SU-DHL-6 (cell line): ENCODE results near the gene ERBB4.
"Not testable (repeated sequence)": the region's sequence is repeated elsewhere in the genome, so short reads cannot be mapped to it uniquely, and the experiment has no call there.

Experiments
- H2AFZ ChIP-seq: fragments of 200-600 bp; sonication (generic); 2 replicates; pipeline ENCODE4 v1.6.1; 2014; ENCODE audit warnings: low read depth, mild to moderate bottlenecking, moderate library complexity, mixed read lengths, antibody characterized with exemption, low read length; ENCODE audit not compliant: severe bottlenecking
- H3F3A ChIP-seq: fragments of 200-600 bp; shearing (Covaris generic); 2 replicates; pipeline ENCODE4 v1.6.0; 2016; ENCODE audit warnings: antibody characterized with exemption, mild to moderate bottlenecking; ENCODE audit not compliant: insufficient read depth
- H3K27ac ChIP-seq: fragments of 200-600 bp; sonication (generic); 2 replicates; pipeline ENCODE4 v1.5.1; 2016; ENCODE audit warnings: low read depth, mild to moderate bottlenecking, low read length, moderate library complexity, mixed read lengths
- H3K27me3 ChIP-seq: fragments of 200-600 bp; sonication (generic), shearing (Covaris generic); 2 replicates; pipeline ENCODE4 v1.6.0; 2014; ENCODE audit warnings: mild to moderate bottlenecking, low read length
- H3K36me3 ChIP-seq: fragments of 200-600 bp; sonication (generic); 2 replicates; pipeline ENCODE4 v1.6.1; 2014; ENCODE audit warnings: mild to moderate bottlenecking, low read length, mixed read lengths
- H3K4me2 ChIP-seq: fragments of 300-600, 200-600 bp; shearing (Covaris generic), sonication (generic); 2 replicates; pipeline ENCODE4 v1.6.0; 2014; ENCODE audit warnings: low read length, low read depth, mild to moderate bottlenecking; ENCODE audit not compliant: poor library complexity, severe bottlenecking
- H3K4me3 ChIP-seq: fragments of 200-600 bp; sonication (generic); 2 replicates; pipeline ENCODE4 v1.5.1; 2014; ENCODE audit warnings: antibody characterized with exemption, low read length, mild to moderate bottlenecking, mixed read lengths; ENCODE audit not compliant: insufficient read depth, poor library complexity, severe bottlenecking
- H3K79me2 ChIP-seq: fragments of 200-600 bp; sonication (generic); 2 replicates; pipeline ENCODE4 v1.6.1; 2014; ENCODE audit warnings: mild to moderate bottlenecking, low read length, moderate library complexity; ENCODE audit not compliant: insufficient read depth
- H3K9ac ChIP-seq: fragments of 200-600 bp; sonication (generic); 2 replicates; pipeline ENCODE4 v1.7.0; 2014; ENCODE audit warnings: mild to moderate bottlenecking, low read length
- H3K9me2 ChIP-seq: fragments of 200-600 bp; sonication (generic); replicated peaks from 2 replicates; pipeline ENCODE4 v1.6.1; 2014; ENCODE audit warnings: low read length; ENCODE audit not compliant: insufficient read depth
- H3K9me3 ChIP-seq: fragments of 200-600 bp; sonication (generic); 2 replicates; pipeline ENCODE4 v1.6.1; 2014; ENCODE audit warnings: low read length, mixed read lengths; ENCODE audit not compliant: insufficient read depth
- H4K20me1 ChIP-seq: fragments of 200-600 bp; sonication (generic); 2 replicates; pipeline ENCODE4 v1.6.1; 2014; ENCODE audit warnings: low read depth, mild to moderate bottlenecking, antibody characterized with exemption, low read length, moderate library complexity, mixed read lengths
- EZH2phosphoT487 ChIP-seq: fragments of 200-600 bp; sonication (generic), shearing (Covaris generic); conservative IDR thresholded peaks from 2 replicates; pipeline ENCODE4 v1.6.1; 2018; ENCODE audit warnings: mild to moderate bottlenecking, antibody characterized with exemption, low read length, moderate library complexity, mixed read lengths
- TF ChIP-seq, protein P1 (sequence below): fragments of 200-600 bp; sonication (generic); IDR thresholded peaks from one replicate; pipeline ENCODE4 v1.5.1; 2017; ENCODE audit warnings: antibody characterized with exemption, mild to moderate bottlenecking, low read length, moderate library complexity; ENCODE audit not compliant: insufficient read depth, poor library complexity, severe bottlenecking

ERBB4 gene

DNA sequence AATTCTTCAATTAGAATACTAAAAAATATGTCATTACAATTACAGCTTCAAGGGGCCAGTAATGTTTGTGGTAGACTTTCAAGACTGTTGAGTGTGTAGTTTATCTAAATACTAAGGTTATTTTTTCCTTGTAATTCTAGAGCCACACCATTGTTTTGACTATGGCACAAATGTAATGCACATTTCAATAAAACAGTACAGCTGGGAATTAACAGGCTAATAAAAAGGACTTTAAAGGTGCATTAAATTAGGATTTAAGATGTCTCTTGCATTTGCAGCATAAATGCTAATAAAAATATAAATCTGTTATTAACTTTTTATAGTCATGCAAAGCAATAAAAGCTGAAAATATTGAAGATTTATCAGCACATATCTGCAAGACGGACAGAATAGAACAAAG lies 344.8 kb downstream of the ERBB4 start:
- no peak overlapping the region for H3K27ac ChIP-seq
- H3K9ac ChIP-seq = no peak overlapping the region

GRCh38 chr2:212193056-212193455 lies 345.5 kb downstream of the ERBB4 start:
- Histone ChIP-seq H3K79me2 (no peaks in the 10 kb centered on the region), H3K36me3 (no peaks in the 10 kb centered on the region), H3K27me3 (no peaks in the 10 kb centered on the region), H3K9me3 (no peaks in the 10 kb centered on the region), H3K9me2 (no peaks in the 10 kb centered on the region), H3K4me2 (no peak overlapping the region), H3K4me3 (no peak overlapping the region), H2AFZ (no peak overlapping the region), H3K27ac (no peak overlapping the region), H3K9ac (no peak overlapping the region), H4K20me1 (no peaks in the 10 kb centered on the region), H3F3A (no peaks in the 10 kb centered on the region)
- TF ChIP-seq, protein P1, sequence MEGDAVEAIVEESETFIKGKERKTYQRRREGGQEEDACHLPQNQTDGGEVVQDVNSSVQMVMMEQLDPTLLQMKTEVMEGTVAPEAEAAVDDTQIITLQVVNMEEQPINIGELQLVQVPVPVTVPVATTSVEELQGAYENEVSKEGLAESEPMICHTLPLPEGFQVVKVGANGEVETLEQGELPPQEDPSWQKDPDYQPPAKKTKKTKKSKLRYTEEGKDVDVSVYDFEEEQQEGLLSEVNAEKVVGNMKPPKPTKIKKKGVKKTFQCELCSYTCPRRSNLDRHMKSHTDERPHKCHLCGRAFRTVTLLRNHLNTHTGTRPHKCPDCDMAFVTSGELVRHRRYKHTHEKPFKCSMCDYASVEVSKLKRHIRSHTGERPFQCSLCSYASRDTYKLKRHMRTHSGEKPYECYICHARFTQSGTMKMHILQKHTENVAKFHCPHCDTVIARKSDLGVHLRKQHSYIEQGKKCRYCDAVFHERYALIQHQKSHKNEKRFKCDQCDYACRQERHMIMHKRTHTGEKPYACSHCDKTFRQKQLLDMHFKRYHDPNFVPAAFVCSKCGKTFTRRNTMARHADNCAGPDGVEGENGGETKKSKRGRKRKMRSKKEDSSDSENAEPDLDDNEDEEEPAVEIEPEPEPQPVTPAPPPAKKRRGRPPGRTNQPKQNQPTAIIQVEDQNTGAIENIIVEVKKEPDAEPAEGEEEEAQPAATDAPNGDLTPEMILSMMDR = no peak
- no peak for TF ChIP-seq EZH2phosphoT487

More for the DNA sequence above, 344.8 kb downstream of the ERBB4 start:
- H2AFZ ChIP-seq = no peak overlapping the region
- H3F3A ChIP-seq = no peaks in the 10 kb centered on the region
- H3K79me2 ChIP-seq = no peaks in the 10 kb centered on the region
- H3K36me3 ChIP-seq = no peaks in the 10 kb centered on the region
- no peak for TF ChIP-seq EZH2phosphoT487
- TF ChIP-seq, protein P1 = no peak
- H3K9me2 ChIP-seq = no peaks in the 10 kb centered on the region
- H3K9me3 ChIP-seq = no peaks in the 10 kb centered on the region
- H3K4me2 ChIP-seq = no peak overlapping the region
- no peaks in the 10 kb centered on the region for H3K27me3 ChIP-seq
- H3K4me3 ChIP-seq = no peak overlapping the region
- no peaks in the 10 kb centered on the region for H4K20me1 ChIP-seq

DNA sequence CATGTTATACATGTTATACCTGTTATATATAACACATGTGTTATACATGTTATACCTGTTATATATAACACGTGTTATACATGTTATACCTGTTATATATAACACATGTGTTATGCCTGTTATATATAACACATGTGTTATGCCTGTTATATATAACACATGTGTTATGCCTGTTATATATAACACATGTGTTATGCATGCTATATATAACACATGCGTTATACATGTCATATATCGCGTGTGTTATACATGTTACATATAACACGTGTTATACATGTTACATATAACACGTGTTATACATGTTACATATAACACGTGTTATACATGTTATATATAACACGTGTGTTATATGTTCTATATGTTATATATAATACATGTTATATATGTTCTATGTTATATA lies 347.2 kb downstream of the ERBB4 start:
- H4K20me1 ChIP-seq, H3K4me2 ChIP-seq, H3K9me2 ChIP-seq, H3F3A ChIP-seq, H3K4me3 ChIP-seq, H3K9me3 ChIP-seq, H3K79me2 ChIP-seq, H3K27me3 ChIP-seq, H2AFZ ChIP-seq, H3K27ac ChIP-seq, H3K9ac ChIP-seq, H3K36me3 ChIP-seq: not testable (repeated sequence)

DNA sequence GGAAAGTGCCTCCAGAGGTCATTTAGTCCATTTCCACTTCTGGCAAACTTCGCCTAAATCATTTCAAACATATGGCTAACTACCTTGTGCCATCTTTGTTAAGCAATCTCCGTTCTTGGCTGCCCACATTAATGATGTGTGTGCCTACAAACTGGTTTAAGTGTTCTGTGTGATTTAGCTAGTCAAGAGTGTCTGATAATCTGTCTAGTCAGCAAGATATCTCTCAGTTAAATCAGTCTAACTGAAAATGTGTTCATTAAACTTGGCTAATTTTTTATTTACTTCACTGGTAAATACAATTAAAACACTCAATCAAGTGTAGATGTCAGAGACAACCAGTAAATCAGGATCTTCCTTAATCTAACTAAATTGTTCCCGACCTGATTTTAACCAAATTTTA lies 352.4 kb downstream of the ERBB4 start:
- H4K20me1 ChIP-seq = no peaks in the 10 kb centered on the region
- no peaks in the 10 kb centered on the region for H3K9me2 ChIP-seq
- no peak for TF ChIP-seq EZH2phosphoT487
- TF ChIP-seq, protein P1 = no peak
- no peaks in the 10 kb centered on the region for H3F3A ChIP-seq
- H3K9ac ChIP-seq = no peak overlapping the region
- H3K4me2 ChIP-seq = no peak overlapping the region
- H3K9me3 ChIP-seq = no peaks in the 10 kb centered on the region
- H3K27me3 ChIP-seq = no peaks in the 10 kb centered on the region
- no peaks in the 10 kb centered on the region for H3K79me2 ChIP-seq
- no peak overlapping the region for H3K4me3 ChIP-seq
- H2AFZ ChIP-seq = no peak overlapping the region
- no peaks in the 10 kb centered on the region for H3K36me3 ChIP-seq
- H3K27ac ChIP-seq = no peak overlapping the region
